Glomerular visceral epithelial cell (primary cell): ENCODE data around the gene MCF2L.
A peak's percentile ranks its signal among the peaks of the same experiment; 100 is the strongest.

Experiments used
- DNase-seq: peaks from one replicate; pipeline ENCODE4 v3.0.0-alpha.2; 2016; ENCODE audit errors: extremely low spot score

The MCF2L gene

DNA sequence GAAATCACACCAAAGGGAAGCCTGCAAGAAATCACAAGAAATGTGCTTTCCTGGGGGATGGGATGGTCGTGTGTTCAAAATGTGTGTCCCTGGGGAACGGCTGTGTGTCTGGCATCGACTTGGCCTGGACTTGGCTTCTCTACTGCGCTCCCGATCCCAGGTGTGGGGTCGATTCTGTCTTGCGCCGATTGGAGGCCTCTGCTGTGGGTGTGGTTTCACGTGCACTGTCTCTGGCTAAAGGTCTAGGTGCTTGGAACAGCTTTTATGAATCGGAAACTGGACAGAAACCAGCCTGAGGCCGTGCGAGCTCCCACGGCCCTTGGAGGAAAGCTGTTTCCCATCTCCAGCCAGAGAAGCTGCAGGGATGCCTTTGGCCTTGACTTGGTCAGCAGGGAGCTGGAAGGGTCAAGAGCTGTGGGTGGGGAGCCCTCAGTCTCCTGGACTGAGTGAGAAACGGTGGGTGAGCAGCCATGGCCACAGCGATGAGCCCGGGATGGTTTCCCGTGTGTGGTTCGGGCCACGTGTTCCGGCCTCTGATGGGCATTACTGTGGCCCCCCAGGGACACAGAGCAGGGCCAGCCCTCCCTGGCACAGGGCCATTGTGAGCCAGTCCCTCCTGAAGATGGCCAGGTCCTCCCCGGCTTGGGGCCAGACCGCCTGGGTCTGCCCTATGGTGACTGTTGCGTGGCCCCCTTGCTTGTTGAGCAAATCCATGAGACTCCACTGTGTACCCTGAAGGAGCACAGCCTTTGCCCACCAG, 29.7 kb downstream of the MCF2L start:
- DNase-seq: no peak

DNA sequence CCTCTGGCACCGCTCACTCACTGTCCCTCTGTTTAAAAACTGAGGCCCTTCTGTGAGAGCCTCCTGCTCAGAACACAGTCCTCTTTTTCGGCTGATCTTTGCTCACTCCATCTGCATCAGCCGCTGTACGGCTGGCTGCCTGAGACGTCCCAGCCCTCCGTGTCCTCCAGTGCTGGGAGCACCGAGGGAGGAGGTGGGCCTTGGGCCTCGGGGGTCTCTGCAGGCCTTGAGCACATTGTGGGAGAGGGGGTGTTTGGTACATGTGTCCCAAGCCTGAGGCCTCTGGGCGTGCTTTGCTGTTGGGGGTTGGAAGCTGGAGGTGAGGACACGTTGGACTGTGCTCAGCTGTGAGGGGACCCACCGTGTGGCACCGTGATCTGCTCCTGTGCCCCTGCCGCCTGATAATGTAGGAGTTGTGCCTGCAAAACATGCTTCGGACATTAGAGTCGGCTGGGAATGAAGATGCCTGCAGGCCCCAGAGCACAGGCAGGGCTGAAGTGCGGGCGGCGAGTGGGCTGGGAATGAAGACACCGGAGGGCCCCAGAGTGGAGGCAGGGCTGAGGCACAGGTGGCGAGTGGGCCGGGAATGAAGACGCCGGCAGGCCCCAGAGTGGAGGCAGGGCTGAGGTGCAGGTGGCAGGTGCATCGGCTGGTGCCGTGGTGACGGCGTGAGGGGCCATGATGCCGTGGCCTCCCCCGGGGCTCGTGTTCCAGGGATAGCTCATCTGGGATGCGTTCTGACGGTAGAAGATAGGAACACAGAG, 30.6 kb downstream of the MCF2L start:
- no peak for DNase-seq

DNA sequence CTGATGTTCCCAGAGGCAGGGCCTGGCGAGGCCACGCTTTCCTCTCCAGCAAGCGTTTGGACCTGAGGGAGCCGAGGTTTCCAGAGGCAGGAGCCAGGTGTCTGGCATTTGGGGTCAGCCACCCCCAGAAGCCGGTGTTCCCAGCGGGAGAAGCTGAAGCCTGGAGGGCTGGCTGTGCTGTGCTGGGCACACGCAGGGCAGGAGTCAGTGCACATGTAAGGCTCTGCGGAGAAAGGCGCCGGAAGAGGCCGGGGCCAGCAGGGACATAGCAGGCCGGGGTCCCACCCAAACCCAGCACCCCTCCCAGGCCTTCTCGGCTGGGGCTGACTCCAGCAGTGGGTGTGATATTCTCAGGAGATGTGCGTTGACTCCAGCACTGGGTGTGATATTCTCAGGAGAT, 31.6 kb downstream of the MCF2L start:
- no peak for DNase-seq

DNA sequence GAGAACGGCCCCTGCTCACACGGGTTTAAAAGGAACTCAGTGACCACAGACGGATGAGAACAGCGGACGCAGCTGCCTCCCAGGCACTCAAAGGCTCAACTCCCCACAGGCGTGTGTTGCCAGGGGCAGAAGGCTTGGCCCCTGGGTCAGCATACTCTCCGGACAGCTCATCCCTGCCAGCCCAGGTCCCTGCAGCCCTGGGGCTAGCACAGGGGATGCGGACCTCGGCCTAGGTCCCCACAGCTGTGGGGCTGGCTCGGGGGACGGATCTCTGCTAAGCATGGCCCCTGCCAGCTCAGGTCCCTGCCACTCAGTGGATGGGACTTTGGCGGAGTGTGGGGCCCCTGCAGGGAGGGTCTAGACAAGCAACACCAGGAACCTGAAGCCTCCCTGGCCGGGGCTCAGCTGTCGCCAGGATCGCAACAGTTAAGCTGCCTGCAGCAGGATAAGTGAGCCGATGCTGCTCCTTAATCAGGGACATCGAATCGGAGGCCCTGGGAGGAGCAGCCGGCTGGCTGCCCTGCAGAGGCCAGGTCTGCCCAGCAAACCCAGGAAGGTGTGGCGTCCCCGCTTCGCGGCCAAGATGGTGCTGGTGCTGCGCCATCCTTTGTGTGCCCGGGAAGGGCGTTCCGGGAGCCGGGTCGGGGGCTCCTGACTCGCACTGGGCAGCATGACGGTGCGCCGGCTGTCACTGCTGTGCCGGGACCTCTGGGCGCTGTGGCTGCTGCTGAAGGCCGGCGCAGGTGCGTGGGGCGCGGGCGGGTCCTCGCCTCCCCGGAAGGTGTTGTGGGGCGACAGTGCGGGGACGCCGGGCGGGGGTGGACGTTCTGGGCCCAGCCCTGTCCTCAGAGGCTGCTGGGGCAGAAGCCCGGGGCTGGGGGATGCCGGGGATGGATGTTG, 32.5 kb downstream of the MCF2L start:
- no peak for DNase-seq

DNA sequence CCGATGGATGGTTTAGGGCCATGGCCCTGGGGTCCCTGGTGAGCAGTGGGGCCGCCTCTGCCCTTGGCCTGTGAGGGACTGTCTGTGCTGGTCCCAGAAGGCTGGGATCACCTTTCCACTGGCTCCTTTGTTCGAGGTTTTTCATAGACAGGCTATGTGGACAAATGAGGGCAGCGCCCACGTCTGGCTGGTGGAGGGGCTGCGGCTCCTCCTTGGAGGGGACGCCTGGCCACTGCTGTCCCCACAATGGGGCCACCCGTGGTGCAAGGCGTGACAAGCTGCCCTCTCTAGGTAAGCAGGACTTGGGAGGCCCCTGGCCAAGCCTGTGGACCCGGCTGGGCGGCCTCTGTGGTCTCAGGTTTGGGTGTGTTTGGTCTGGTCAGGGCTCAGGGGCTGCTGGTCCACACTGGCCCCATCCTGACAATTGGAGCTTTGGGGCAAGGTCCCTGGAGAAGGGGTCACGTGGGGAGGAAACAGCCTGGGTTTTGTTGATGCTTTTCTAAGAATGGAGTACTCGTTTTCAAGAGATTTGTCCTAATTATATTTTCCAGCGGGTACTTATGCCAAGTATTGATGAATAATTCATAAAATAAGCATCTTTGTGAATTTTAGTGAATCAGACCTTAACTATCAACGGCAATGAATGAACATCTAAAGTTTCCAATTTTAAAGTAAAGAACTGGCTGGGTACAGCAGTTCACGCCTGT, 33.3 kb downstream of the MCF2L start:
- DNase-seq: no peak

DNA sequence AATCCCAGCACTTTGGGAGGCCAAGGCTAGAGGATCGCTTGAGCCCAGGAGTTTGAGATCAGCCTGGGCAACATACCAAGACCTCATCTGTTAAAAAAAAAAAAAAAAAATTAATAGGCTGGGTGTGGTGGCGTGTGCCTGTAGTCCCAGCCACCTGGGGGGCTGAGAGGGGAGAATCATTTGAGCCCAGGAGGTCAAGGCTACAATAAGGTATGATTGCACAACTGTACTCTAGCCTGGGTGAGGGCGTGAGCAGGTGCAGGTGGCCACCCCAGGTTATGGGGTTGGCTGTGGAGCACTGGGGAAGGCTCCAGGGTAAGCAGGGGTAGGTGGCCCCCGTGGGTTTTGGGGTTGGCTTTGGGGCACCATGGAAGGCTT, 33.9 kb downstream of the MCF2L start:
- no peak for DNase-seq

DNA sequence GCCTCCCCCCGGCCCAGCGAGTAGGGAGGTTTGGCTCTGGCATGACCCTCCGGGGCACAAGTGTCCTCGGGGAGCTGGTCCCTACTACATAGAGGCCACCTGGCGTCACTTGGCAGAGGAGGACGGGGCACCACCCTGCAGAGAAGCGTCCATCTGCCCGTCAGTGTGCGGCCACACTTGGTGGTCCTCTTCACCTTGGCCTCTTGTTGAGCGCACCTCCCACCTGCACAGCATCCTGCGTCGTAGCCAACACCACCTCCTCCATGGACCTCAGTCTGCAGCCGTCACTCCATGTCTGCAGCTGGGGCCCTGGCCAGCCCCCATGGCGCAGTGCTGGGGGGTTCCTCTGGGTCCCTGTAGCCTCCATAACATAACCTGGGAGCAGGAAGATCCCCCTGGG, 35.1 kb downstream of the MCF2L start:
- DNase-seq: no peak

DNA sequence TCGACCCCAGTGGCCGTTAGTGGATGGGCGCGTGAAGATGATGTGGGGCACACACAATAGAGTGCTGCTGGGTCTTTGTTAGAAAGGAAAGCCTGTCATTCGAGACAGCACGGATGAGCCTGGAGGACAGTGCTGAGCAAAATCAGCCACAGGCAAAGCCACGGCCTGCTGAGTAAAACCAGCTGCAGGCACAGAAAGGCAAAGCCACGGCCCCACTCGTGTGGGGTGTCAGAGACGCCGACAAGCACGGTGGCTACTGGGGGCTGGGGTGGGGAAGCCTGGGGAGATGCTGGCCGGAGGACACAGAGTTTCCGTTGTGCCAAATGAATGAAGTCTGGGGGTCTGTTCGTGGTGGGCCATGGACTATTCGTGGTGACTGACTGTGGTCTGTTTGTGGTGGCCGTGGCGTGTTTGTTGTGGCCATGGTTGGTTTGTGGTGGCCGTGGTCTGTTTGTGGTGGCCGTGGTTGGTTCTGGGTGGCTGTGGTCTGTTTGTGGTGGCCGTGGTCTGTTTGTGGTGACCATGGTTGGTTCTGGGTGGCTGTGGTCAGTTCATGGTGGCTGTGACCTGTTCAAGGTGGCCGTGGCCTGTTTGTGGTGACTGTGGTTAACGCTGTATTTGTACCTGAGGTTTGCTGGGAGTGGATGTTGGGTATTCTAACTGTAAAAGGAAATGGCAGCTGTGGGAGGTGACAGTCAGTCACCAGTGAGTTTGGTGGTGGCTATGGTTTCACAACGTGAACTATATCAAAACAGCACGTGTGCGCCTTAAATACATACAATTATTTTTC, 36.3 kb downstream of the MCF2L start:
- DNase-seq: no peak

DNA sequence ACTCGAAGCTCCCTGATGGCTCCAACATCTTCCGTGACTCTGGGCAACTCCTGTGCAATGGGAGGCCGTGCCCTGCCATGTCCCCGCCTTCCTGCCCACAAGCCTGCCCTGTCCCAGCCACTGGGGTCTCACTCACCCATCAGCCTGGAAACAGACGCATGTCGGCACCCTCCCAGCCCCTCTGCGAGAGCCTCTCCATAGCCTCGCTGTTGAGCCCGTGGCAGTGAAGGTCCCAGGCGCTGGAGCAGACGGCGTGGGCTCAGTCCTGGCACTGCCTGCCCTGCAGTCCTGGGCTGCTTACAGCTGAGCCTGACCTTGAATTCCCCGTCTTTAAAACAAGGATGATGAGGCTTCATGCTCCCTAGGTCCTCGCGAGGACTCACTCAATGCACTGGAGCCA, 37.0 kb downstream of the MCF2L start:
- no peak for DNase-seq

DNA sequence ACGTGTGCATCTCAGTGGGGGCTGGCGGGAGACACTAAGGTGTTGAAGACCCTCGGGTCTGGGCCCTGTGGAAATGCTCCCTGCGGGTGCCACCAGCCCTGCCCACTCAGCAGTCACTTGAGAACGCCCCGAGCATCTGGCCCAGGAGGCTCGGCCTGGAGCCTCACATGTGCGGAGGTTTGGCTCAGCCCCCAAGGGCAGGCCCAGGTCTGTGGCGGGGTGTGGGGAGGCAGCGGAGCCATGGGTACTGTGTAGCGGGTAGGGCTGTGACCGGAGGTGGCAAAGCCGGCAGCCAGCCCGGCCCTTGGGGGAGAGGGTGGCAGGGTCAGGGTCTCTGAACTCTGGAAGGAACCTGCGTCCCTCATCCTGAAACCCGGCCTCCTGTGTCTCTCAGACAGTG, 37.6 kb downstream of the MCF2L start:
- no peak for DNase-seq

DNA sequence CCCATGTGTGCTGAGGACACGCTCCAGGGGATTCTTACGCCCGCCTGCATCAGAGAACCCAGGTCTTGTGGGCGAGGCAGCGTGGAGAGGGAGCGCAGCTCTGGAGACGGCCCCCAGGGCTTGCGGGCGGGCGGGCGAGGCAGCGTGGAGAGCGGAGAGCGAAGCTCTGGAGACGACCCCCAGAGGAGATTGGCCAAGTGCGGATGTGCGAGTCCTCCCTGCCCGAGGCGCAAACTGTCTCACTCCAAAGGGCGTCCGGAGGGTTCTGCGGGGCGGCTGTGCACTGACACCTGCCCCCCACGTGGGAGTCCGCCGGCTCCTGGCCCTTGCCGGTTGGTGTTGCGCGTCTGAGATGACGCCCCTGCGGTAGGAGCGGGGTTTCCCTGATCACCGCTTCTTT, 39.8 kb downstream of the MCF2L start:
- DNase-seq: no peak

DNA sequence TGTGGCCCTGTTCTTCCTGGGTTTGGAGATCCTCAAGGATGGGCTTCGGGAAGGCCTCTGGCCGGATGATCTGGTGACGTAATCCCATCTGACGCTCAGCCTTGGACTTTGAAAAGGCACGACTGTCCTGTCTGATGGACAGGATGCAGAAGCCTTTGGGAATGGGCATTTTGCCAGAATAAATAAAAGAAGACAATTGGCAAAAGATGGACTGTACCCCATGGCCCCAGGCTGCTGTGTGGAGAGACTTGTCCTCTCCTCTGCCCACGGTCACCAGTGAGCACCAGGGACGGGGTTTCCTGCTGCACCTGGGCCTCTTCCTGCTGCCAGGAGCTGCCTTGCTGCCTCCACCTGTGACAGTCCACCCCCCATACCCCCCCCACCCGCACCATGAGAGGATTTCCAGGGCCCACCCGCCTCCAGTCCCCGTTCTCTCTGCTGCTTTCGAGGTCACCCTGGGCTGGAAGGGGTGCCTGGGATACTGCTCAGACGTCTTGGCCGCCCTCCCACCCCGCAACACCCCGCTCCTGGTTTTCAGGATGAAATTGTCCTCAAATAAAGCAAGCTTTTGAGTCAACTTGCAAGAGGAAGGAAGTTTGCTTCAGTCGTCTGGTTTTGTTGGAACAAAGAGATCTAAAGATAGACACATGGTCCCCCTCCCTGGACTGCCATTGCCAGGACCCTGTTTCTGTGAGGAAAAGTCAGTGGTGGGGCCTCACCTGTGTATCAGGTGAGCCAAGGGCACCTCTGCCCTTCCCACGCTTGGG, 40.9 kb downstream of the MCF2L start:
- peak; percentile 12 for DNase-seq

DNA sequence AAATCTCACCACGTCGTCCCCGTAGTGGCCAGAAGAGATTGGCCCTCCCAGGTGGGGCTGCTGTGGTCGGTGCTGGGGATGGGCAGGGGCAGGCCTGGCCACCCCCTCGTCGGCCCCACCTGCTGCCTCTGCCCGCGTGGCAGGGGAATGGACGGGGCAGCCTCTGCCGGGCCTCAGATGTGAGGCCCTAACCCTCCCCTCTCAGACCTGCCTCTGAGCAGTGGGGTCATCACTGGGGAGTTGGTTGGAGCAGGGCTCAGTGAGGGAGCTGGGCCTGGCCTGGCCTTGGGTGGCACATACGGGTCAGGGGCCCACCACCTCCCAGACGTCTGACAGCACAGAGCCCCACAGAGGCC, 41.5 kb downstream of the MCF2L start:
- no peak for DNase-seq

DNA sequence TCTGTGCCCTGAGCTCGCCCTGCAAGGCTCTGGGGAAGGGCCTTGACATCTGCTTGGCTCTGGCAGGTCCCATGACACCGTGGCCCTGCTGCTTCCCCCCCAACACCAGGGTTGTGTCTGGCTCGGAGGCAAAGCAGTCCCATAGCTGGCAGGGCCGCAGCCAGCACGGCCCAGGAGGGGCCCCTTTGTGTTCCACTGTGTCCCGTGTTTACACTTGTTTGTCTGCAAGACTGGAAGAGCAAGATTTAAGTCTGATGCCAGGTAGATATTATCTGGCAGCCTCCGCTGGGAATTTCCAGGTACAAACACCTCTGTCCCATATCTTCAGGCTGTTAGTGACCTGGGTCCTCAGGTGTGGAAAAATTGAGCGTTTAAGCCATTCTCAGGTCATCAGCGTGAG, 44.3 kb downstream of the MCF2L start:
- DNase-seq: no peak

DNA sequence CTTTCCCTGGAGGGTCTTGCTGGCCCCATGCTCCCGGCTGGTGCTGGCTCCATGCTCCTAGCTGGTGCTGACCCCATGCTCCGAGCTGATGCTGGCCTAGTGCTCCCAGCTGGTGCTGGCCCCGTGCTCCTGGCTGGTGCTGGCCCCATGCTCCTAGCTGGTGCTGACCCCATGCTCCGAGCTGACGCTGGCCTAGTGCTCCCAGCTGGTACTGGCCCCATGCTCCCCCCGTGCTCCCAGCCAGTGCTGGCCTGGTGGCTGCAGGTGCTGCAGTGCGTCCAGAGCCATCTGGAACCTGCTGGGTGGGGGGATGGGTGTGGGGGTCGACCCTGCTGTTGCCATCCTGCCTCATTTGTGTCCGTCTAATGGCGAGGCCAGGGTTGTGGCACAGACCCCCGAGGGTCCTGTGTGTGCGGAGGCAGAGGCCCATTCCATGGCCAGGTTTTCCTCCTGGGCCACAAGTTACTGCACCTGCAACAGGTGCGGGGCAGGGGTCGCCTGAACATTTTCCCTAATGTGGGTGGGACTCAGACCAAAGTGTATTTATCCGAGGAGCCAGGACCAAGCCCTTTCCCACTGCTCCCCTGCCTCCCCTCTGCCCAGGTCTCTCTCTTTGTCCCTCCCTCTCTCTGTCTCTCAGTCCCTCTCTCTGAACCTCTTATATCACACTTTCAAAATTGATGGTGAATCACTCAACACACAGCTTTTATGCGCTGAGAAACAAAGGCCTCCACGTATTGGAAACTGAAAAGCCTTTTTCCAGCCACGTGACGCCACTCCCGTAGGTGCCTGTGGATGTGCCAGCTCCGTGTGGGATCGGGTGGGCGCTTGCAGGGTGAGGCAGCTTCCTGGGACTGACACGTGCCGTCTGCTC, 45.1 kb downstream of the MCF2L start:
- no peak for DNase-seq

DNA sequence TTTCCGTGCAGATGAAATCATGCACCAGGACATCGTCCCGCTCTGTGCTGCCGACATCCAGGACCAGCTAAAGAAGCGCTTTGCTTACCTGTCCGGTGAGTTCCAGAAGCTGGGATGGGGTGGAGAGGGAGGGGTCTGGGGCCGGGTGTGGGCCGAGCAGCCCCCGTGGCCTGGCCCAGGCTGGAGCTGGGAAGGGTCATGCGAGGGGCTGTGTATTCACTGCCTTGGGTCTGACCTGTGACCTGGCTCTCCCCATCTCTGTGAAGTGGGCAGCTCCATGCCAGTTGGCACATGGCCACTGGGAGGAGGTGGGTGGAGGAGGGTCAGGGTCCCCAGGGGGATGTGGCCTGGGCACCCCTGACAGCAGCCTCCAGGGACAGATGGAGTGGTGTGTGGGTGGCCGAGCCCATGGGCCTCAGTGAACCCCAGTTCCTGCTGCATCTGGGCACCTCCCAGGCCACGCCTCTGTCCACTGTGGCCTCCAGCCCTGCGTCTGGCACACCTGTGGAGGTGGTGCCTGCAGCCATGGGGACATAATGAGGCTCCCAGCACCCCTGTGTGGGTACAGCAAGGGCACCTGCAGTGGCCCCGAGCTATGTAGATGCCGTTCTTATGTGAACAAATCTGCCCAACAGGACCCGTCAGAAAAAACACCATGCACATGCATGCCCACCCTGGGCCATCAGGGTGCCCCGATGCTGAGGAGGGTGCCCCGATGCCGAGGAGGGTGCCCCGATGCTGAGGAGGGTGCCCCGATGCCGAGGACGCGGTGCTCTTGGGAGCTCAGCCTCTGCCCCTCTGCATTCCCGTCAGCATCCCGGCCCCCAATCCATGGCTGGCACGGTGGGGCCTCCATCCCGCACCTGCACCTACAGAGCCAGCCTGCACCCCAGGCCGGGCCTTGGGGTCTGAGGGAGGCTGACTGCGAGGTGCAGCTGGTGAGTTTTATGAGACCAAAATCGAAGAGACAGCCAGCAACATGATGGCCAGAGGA, 46.0 kb downstream of the MCF2L start:
- no peak for DNase-seq

DNA sequence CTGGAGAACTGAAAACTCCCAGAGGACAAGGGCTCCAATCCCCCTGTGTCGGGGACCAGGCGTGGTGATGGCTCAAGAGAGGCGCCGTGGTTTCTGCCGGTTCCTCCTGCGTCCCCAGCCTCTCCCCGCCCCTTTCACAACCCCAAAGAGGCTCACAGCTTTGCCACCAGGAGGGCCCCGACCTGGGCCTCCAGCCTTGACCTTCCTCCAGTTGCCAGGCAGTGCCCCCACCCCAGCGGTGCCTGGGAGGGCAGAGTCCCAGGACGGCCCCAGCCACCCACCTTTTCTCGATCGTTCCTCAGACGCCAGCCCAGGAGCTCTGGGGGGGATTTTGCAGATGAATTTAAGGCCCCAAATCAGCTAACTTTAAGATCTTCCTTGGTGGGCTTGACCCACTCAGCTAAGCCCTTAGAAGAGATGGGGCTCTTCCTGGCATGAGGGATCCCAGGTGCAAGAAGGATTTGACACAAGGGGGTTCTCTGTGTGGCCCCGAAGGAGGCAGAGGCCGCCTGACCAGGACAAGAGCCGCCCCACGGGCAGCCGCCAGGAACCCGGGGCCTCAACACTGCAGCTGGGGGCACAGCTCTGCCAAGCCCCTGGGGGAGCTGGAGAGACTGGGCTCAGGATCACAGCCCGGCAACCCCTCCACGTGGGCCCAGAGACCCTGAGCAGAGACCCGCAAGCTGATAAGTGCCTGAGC, 47.0 kb downstream of the MCF2L start:
- no peak for DNase-seq
